Omental fat pad (tissue), 4 donors: ENCODE data around the gene ARHGEF18. TPM values are rescaled to one million over a fixed set of nuclear protein-coding genes. Genes with fewer than 3 reads are reported as not detected.

Experiments used
- ATAC-seq: fragments of 150-250 bp; one replicate; pipeline ENCODE4 v1.9.1; 2016; ENCODE audit warnings: mild to moderate bottlenecking, moderate library complexity; ENCODE audit not compliant: low FRiP score
- DNase-seq: peaks from one replicate; pipeline ENCODE4 v3.0.0-alpha.2; 2019; ENCODE audit warnings: low spot score
- total RNA-seq, 4 donors: library from RNA; depleted of rRNA; stranded (reverse); fragments of >200 nt; gene quantifications; one replicate each; pipeline ENCODE4 v1.1.0, GENCODE V29; 2016
- TF ChIP-seq, protein P1 (sequence below), 3 donors: fragments of 450-650 bp; IDR thresholded peaks; one replicate each; pipeline ENCODE4 v1.5.1; 2016 to 2017; ENCODE audit warnings: antibody characterized with exemption in 3 of 3, mild to moderate bottlenecking in 3 of 3, moderate library complexity in 2 of 3

ARHGEF18 gene
- total RNA-seq, 4 donors from 2014 or later = 13.6 to 24.1 (median 19.4) TPM

DNA sequence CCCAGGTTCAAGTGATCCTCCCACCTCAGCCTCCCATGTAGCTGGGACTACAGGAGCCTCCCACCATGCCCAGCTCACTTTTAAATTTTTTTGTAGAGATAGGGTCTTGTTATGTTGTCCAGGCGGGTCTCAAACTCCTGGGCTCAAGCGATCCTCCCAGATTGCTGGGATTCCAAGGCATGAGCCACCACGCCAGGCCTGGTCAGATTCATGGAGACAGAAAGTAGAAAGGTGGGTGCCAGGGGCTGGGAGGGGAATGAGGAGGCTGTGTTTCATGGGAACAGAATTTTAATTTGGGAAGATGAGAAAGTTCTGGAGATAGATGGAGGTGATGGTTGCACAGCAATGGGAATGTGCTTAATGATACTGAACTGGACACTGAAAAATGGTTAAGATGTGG is 22.3 kb downstream of the ARHGEF18 start:
- DNase-seq (no peak), ATAC-seq (no peak)
- TF ChIP-seq, protein P1, sequence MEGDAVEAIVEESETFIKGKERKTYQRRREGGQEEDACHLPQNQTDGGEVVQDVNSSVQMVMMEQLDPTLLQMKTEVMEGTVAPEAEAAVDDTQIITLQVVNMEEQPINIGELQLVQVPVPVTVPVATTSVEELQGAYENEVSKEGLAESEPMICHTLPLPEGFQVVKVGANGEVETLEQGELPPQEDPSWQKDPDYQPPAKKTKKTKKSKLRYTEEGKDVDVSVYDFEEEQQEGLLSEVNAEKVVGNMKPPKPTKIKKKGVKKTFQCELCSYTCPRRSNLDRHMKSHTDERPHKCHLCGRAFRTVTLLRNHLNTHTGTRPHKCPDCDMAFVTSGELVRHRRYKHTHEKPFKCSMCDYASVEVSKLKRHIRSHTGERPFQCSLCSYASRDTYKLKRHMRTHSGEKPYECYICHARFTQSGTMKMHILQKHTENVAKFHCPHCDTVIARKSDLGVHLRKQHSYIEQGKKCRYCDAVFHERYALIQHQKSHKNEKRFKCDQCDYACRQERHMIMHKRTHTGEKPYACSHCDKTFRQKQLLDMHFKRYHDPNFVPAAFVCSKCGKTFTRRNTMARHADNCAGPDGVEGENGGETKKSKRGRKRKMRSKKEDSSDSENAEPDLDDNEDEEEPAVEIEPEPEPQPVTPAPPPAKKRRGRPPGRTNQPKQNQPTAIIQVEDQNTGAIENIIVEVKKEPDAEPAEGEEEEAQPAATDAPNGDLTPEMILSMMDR (IDR thresholded peaks at IDR 0.05) = no peak

DNA sequence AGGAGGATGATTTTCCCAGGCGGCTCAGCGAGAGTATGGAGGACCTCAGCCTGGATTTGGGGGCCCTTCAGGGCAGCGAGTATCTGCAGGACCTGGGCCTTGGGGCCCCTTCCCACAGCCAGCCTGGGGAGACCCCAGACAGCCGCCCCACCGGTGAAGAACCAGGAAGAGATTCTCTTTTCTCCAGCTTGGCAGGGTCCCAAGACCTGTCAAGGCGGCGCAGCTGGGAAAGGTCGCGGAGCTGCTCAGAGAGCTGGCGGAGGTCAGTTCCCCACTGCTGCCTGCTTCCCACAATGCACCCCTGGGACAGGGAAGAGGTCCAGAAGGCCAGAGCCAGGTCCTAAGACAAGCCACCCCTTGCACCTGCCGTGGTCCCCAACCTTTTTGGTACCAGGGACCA is 24.1 kb downstream of the ARHGEF18 start:
- DNase-seq (no peak), ATAC-seq (no peak)
- TF ChIP-seq, protein P1 (IDR thresholded peaks at IDR 0.05) = no peak

DNA sequence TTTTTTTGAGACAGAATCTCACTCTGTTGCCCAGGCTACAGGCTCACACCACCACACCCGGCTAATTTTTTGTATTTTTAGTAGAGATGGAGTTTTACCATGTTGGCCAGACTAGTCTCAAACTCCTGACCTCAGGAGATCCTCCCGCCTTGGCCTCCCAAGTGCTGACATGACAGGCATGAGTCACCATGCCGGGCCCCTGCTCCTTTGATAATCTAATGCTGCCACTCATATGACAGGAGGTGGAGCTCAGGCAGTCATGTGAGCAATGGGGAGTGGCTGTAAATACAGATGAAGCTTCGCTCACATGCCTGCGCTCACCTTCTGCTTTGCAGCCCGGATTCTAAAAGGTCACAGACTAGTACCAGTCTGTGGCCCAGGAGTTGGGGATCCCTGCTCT is 25.1 kb downstream of the ARHGEF18 start:
- TF ChIP-seq, protein P1 (IDR thresholded peaks at IDR 0.05) = no peak
- no peak for DNase-seq
- ATAC-seq = no peak

DNA sequence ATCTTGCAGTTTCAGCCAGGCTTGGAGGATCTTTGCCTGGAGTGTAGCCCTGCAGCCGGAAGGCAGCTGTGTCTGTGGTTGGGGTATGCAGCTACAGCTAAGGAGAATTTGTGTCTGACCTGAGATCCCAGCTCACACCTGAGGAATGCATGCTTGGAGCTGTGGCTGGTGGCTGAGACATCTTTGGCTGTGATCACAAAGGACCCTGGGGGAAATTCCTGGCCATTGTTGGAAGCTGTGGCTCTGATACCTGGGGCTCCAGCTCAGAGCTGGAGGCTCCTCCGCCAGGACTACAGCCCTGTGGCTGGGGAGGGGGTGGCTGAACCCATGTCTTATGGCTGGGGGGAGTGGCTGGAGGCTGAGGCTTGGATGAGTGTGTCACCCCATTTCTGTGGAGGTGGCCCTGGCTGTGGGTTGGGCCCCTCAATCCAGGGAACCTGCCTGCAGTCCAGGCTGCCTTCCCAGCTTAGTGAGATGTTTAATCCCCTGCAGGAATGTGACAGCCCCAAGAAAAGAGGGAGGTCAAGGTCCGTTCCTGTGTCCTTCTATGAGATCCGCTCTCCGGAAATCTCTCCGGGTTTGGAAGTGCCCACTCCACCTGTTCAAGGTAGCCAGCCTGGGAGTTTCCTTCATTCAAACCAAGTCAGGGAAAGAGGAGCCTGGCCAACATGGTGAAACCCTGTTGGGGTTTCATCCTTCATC is 27.6 kb downstream of the ARHGEF18 start:
- DNase-seq (no peak), ATAC-seq (no peak)
- TF ChIP-seq, protein P1 (IDR thresholded peaks at IDR 0.05) = no peak

DNA sequence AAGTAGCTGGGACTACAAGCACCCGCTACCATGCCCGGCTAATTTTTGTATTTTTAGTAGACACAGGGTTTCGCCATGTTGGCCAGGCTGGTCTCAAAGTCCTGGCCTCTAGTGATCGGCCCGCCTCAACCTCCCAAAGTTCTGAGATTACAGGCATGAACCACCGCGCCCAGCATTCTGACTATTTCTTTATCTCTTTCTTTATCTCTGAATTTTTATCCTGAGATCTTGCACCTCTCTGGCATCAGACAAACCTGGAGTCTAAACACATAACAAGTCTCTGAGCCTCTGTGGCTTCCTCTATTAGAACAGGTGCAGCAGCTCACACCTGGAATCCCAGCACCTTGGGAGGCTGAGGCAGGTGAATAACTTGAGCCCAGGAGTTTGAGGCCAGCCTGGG is 28.5 kb downstream of the ARHGEF18 start:
- no peak for DNase-seq
- no peak for ATAC-seq
- TF ChIP-seq, protein P1 (IDR thresholded peaks at IDR 0.05) = no peak

DNA sequence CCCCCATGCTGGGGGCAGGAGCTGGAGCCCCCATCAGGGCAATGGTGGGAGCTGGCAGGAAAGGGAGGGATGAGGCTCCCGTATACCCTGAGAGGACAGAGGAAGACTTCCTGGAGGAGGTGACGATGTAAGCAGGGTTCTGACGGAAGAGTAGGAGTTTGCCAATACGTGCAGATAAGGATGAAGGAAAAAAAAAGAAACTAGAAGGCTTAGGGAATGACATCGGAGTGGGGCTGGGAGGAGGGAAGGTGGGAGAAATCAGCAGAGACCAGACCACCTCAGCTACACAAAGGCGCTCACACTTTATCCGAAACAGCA is 32.3 kb downstream of the ARHGEF18 start:
- DNase-seq (no peak), ATAC-seq (no peak)
- TF ChIP-seq, protein P1 (IDR thresholded peaks at IDR 0.05) = no peak

DNA sequence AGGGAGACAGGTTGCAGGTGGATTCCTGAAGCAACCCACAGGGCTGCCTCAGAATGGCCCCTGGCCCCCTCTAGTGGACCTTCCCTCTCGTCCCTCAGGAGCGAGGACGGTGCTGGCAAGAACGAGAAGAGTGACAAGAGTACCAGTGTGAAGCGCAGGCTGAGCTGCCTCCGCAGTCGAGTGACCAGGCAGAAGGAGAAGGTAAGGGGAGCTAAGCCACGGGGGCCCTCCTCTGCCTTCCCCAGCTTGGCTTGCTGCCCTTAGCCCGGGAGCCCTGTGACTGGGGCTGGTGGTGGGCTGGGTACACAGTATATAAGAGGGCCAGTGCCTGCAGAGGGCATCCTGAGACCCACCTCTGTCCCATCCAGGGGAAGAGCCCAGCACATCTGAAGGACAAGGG is 34.0 kb downstream of the ARHGEF18 start:
- no peak for DNase-seq
- ATAC-seq = peak; percentile 37
- TF ChIP-seq, protein P1 (IDR thresholded peaks at IDR 0.05) = no peak
